Right lobe of liver (tissue), 6 donors: ENCODE measurements around the gene BAHCC1. TPM values are rescaled to one million over a fixed set of nuclear protein-coding genes. Genes with fewer than 3 reads are reported as not detected.

ENCODE experiments used
- ATAC-seq, 4 donors: fragments of 200-7000 bp; cut with Tn5 transposase; one replicate each; pipeline ENCODE4 v1.9.1; 2020; ENCODE audit warnings: mild to moderate bottlenecking in 4 of 4, moderate library complexity in 4 of 4
- DNase-seq, 3 donors: peaks; one replicate each; pipeline ENCODE4 v3.0.0-alpha.2; 2020
- H3K27ac ChIP-seq, 3 donors: fragments of 200-600 bp; one replicate each; pipeline ENCODE4 v1.8.0; 2022
- H3K27me3 ChIP-seq, 2 donors: fragments of 200-600 bp; one replicate each; pipeline ENCODE4 v1.8.0; 2022
- H3K36me3 ChIP-seq, 4 donors: fragments of 200-600 bp; sonication (generic) in 1 of 4; one replicate each; pipeline versions ENCODE4 v1.5.1 to v1.8.0; 2017 to 2022; ENCODE audit warnings: control low read depth in 1 of 4
- H3K4me1 ChIP-seq, 4 donors: fragments of 200-600 bp; sonication (generic) in 1 of 4; one replicate each; pipeline versions ENCODE4 v1.5.1 to v1.8.0; 2017 to 2022; ENCODE audit warnings: control low read depth in 1 of 4
- H3K4me3 ChIP-seq, 3 donors: fragments of 200-600 bp; one replicate each; pipeline ENCODE4 v1.8.0; 2022
- H3K9me3 ChIP-seq, 4 donors: fragments of 200-600 bp; sonication (generic) in 1 of 4; one replicate each; pipeline versions ENCODE4 v1.5.1 to v1.8.0; 2017 to 2022; ENCODE audit warnings: control low read depth in 1 of 4
- POLR2A ChIP-seq: fragments of 450-650 bp; IDR thresholded peaks from one replicate; pipeline ENCODE4 v1.6.1; 2017; ENCODE audit warnings: antibody characterized with exemption, mild to moderate bottlenecking
- WGBS: methylation state at CpG from one replicate; pipeline ENCODE4 v1.1.6; 2018; ENCODE audit warnings: low coverage, low lambda C conversion rate; ENCODE audit not compliant: insufficient coverage; ENCODE audit errors: missing lambda C conversion rate; 5-methylcytosine and 5-hydroxymethylcytosine counted together
- intact Hi-C, 2 donors: fragments of 100-400 bp; cut with DNase I; formaldehyde crosslinking; loops; one replicate each; pipeline versions ENCODE4 v1.11.2 to v1.14.1; 2022
- total RNA-seq, 6 experiments: library from RNA; depleted of rRNA in 2 of 6; stranded (reverse); fragments of >200 nt in 2 of 6; fragmentation: NEBNext Ultra II Directional in 3 of 6; extraction: Animal tissue kit (Norgen Biotek cat#: 25700) in 3 of 6; gene quantifications; one replicate each; pipeline versions ENCODE4 v1.1.0 to v1.2.4, GENCODE V29; 2016 to 2023
- TF ChIP-seq, protein P1 (sequence below), 4 donors: fragments of 200-600 bp in 3 of 4; fragments of 450-650 bp in 1 of 4; IDR thresholded peaks; one replicate each; pipeline versions ENCODE4 v1.5.1 to v1.8.0; 2016 to 2022; ENCODE audit warnings: antibody characterized with exemption in 4 of 4, mild to moderate bottlenecking in 2 of 4
- donor health status: DM: no; HTN: yes; CAD: no.
- donor health status: DM: no; HTN: no; CAD: no.
- donor health status: DM: no; HTN: no; CAD: no.
- donor health status: DM: no; HTN: yes; CAD: no.
- donor health status: DM: no; HTN: yes; CAD: no.

The BAHCC1 gene
- total RNA-seq, 6 experiments from 2014 or later = 2.5 to 6.4 (median 4.9) TPM

DNA sequence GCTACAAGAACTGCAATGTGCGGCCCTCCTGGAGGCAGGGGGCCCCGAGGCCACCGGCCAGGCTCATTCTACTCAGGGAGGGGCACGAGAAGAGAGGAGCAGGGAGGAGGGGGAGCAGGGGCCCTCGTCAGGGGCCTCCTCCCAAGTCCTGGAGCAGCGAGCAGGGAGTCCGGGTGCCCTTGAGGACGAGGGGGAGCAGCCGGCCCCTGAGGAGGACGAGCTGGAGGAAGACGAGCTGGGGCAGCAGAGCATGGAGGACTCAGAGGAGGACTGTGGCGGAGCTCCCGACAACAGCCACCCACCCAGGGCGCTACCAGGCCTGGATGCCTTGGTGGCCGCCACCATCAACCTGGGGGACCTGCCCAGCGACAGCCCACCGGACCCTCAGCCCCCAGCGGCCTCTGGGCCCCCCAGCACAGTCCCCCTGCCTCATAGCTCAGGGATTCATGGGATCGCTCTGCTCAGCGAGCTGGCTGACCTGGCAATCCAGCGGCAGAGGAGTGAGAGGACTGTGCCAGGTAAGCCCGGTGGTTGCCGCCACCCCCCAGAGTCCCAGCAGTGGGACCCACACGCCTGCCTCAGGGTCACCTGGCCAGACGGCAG, 52.2 kb downstream of the BAHCC1 start:
- WGBS = 74% methylated on average over 6 of the region's 25 CpGs
- Histone ChIP-seq H3K9me3 (no peaks in the 10 kb centered on the region), H3K4me1 (no peaks in the 10 kb centered on the region), H3K27ac (no peak overlapping the region), H3K4me3 (no peak overlapping the region), H3K27me3 (no peaks in the 10 kb centered on the region), H3K36me3 (no peaks in the 10 kb centered on the region)
- DNase-seq = no peak
- intact Hi-C loops = no loop called here
- no peak for ATAC-seq
- TF ChIP-seq POLR2A = no peak
- TF ChIP-seq, protein P1, sequence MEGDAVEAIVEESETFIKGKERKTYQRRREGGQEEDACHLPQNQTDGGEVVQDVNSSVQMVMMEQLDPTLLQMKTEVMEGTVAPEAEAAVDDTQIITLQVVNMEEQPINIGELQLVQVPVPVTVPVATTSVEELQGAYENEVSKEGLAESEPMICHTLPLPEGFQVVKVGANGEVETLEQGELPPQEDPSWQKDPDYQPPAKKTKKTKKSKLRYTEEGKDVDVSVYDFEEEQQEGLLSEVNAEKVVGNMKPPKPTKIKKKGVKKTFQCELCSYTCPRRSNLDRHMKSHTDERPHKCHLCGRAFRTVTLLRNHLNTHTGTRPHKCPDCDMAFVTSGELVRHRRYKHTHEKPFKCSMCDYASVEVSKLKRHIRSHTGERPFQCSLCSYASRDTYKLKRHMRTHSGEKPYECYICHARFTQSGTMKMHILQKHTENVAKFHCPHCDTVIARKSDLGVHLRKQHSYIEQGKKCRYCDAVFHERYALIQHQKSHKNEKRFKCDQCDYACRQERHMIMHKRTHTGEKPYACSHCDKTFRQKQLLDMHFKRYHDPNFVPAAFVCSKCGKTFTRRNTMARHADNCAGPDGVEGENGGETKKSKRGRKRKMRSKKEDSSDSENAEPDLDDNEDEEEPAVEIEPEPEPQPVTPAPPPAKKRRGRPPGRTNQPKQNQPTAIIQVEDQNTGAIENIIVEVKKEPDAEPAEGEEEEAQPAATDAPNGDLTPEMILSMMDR (IDR thresholded peaks at IDR 0.05) = no peak

DNA sequence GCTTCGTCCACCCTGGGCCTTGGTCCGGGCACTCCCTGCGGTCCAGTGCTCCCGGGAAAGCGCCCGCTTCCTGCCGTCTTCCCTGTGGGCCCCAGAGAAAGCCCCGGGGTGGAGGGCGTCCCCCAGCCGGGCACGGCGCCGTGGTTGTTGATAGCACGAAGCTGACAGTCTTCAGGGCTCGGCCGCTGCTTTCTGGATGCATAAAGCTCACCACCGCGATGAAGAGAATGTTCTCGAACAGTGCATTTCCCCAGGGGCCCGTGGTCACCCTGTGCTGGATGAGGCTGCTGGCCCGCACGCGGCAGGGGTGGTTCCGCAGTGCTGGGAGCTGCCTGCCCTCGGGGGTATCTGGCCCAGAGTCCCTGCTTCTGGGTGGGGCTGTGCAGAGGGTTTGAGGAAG, 53.2 kb downstream of the BAHCC1 start:
- H3K36me3 ChIP-seq = no peaks in the 10 kb centered on the region
- no peaks in the 10 kb centered on the region for H3K9me3 ChIP-seq
- no peaks in the 10 kb centered on the region for H3K27me3 ChIP-seq
- ATAC-seq = no peak
- 80% methylated on average over 11 of the region's 25 CpGs for WGBS
- no peak for TF ChIP-seq POLR2A
- TF ChIP-seq, protein P1 (IDR thresholded peaks at IDR 0.05) = no peak
- H3K4me1 ChIP-seq = no peaks in the 10 kb centered on the region
- intact Hi-C loops = no loop called here
- H3K27ac ChIP-seq = no peak overlapping the region
- no peak overlapping the region for H3K4me3 ChIP-seq
- DNase-seq = no peak

DNA sequence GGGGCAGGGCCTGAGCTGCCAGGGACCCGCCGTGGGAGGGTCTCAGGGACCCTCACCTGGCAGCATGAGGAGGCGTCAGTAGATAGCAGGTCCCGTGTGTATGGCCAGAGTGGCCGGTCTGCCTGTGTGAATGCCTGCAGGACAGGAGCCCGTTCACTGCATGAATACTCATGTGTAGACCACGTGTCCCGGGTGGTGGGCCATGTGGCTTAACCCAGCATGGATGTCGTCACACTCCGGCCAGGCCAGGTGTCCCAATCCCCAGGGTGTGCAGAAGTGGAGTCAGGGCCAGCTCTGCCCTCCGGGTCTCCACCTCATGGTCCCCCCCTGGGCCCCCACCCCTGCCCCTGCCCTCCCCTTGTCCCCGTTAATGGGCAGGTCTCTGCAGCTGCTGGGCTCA, 53.7 kb downstream of the BAHCC1 start:
- no peak overlapping the region for H3K27ac ChIP-seq
- no peaks in the 10 kb centered on the region for H3K36me3 ChIP-seq
- intact Hi-C loops = no loop called here
- no peak for TF ChIP-seq POLR2A
- TF ChIP-seq, protein P1 (IDR thresholded peaks at IDR 0.05) = no peak
- no CpG with 5 or more reads among the region's 12 CpGs for WGBS
- no peaks in the 10 kb centered on the region for H3K27me3 ChIP-seq
- no peaks in the 10 kb centered on the region for H3K4me1 ChIP-seq
- H3K9me3 ChIP-seq = no peaks in the 10 kb centered on the region
- DNase-seq (no peak), ATAC-seq (no peak)
- H3K4me3 ChIP-seq = no peak overlapping the region

DNA sequence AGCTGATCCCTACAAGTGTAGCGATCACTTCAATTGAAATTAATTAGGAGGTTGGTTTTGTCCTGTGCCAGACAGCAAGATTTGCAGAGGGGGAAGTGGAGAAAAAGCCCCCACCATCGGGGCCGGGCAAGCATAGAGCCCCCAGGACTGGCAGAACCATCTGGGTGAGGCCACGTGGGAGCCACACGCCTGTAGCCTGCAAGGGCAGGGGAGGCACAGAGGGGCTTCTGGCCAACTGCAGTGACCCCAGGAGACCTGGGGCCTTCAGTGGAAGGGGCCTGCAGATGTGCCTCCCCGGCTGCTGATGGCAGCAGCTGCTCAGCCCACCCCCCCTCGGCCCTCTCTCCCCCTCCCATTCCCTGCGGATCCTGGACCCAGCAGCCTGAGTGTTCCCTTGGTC, 54.1 kb downstream of the BAHCC1 start:
- Histone ChIP-seq H3K27ac (no peak overlapping the region), H3K27me3 (no peaks in the 10 kb centered on the region), H3K36me3 (no peaks in the 10 kb centered on the region), H3K4me3 (no peak overlapping the region), H3K9me3 (no peaks in the 10 kb centered on the region), H3K4me1 (no peaks in the 10 kb centered on the region)
- no peak for TF ChIP-seq POLR2A
- TF ChIP-seq, protein P1 (IDR thresholded peaks at IDR 0.05) = no peak
- ATAC-seq (no peak), DNase-seq (no peak)
- WGBS = no CpG with 5 or more reads among the region's 8 CpGs
- intact Hi-C loops = no loop called here

DNA sequence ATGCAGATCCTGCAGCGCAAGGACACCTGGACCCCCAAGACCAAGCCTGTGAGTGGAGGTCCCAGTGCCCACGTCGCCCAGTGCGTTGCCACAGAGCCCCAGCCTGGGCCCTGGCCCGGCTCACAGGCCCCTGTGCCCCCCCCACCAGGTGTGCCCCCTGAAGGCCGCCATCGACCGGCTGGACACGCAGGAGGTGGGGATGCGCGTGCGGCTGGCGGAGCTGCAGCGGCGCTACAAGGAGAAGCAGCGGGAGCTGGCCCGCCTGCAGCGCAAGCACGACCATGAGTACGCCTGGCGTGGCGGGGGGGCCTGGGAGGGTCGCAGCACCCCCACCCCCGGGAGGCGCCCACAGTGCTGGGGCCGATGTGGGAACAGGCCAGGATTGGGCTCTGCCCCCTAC, 56.6 kb downstream of the BAHCC1 start:
- Histone ChIP-seq H3K27me3 (no peaks in the 10 kb centered on the region), H3K36me3 (no peaks in the 10 kb centered on the region), H3K9me3 (no peaks in the 10 kb centered on the region), H3K27ac (no peak overlapping the region), H3K4me1 (no peaks in the 10 kb centered on the region), H3K4me3 (no peak overlapping the region)
- intact Hi-C loops = no loop called here
- no CpG with 5 or more reads among the region's 26 CpGs for WGBS
- ATAC-seq = no peak
- DNase-seq = no peak
- TF ChIP-seq POLR2A = no peak
- TF ChIP-seq, protein P1 (IDR thresholded peaks at IDR 0.05) = no peak
